HUES48 (cell line): ENCODE data around the gene CSGALNACT2.
"Not testable (repeated sequence)": the region's sequence is repeated elsewhere in the genome, so short reads cannot be mapped to it uniquely, and the experiment has no call there.

Experiments
- H3K27ac ChIP-seq: one replicate; pipeline ENCODE4 v1.7.0; 2013; ENCODE audit warnings: low read depth, low read length, inconsistent platforms
- H3K27me3 ChIP-seq: 2 replicates; pipeline ENCODE4 v1.6.1; 2013; ENCODE audit warnings: mild to moderate bottlenecking, low read length; ENCODE audit not compliant: control insufficient read depth, insufficient read depth
- H3K36me3 ChIP-seq: 2 replicates; pipeline ENCODE4 v1.6.1; 2013; ENCODE audit warnings: low read length; ENCODE audit not compliant: control insufficient read depth, insufficient read depth
- H3K4me1 ChIP-seq: 2 replicates; pipeline ENCODE4 v1.6.1; 2013; ENCODE audit warnings: mild to moderate bottlenecking, low read length; ENCODE audit not compliant: control insufficient read depth, insufficient read depth
- H3K4me3 ChIP-seq: 2 replicates; pipeline ENCODE4 v1.5.1; 2013; ENCODE audit warnings: mild to moderate bottlenecking, low read depth, low read length
- H3K9ac ChIP-seq: 2 replicates; pipeline ENCODE4 v1.6.1; 2013; ENCODE audit warnings: mild to moderate bottlenecking, low read depth, low read length, moderate library complexity
- H3K9me3 ChIP-seq: 2 replicates; pipeline ENCODE4 v1.6.1; 2013; ENCODE audit warnings: low read length; ENCODE audit not compliant: control insufficient read depth, insufficient read depth

The CSGALNACT2 gene

DNA sequence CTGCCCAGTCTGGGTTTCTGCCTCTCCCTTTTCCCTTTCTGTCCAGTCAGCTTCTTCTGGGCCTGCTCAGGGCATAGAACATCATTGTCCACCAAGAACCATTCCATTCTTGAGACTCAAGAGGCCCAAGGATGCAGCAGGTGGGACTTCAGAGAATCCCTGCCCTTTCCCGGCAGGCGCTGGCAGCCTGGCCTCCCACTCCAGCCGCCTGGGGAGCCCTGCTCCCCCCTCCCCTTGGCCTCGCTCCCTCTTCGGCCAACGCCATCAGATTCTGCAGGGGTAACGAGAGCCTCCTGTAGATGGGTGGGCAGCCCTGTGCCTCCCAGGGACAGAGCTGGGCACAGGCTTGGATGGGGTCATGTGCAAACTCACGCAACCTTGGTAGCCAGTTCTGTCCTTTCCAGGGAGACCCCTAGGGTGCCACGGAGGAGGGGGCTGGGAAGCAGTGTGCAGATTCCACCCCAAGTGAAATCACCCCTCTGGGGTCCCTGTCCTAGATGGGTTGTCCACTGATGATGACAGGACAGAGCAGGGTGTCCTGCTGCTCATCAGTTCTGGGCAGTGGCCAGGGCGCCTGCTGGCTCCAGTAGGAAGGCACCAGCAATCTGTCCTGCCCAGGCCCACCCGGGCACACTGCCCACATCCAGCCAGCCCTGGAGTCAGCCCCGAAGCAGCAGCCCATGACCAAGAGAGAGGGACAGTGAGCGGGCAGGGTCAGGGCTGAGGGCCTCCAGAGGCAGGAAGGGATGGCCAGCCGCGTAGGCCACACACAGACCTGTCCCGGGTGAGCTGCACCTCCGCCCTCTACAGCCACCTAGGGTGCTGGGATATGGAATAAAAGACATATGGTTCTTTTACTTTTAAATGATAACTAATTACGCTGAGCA lies 80.9 kb downstream of the CSGALNACT2 start:
- Histone ChIP-seq H3K9me3 (no peaks in the 10 kb centered on the region), H3K27ac (no peak overlapping the region), H3K4me3 (no peak overlapping the region), H3K27me3 (no peaks in the 10 kb centered on the region), H3K4me1 (peaks cover 2% of the 10 kb centered on the region; the same call in 1 of the 2 replicates), H3K36me3 (no peaks in the 10 kb centered on the region), H3K9ac (no peak overlapping the region)

DNA sequence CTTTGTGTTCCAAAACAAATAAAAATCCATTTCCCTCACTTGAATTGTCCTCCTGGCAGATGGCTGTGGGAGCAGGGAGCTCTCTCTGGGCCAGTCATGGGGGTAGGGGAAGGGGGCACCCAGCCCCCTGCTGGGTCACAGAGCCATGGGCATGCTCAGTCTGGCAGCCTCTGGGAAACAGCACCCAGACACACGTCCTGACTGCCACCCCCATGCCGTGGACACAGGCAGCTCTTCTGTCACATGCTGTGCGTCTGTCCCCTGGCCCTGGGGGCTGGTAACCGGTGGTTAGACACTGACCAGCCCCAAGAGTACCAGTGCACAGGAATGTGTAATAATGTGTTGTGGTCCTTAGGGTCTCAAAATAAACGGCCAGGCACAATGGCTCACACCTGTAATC lies 81.6 kb downstream of the CSGALNACT2 start:
- no peaks in the 10 kb centered on the region for H3K27me3 ChIP-seq
- no peak overlapping the region for H3K27ac ChIP-seq
- no peak overlapping the region for H3K9ac ChIP-seq
- peaks cover 2% of the 10 kb centered on the region; the same call in 1 of the 2 replicates for H3K4me1 ChIP-seq
- H3K9me3 ChIP-seq = no peaks in the 10 kb centered on the region
- H3K36me3 ChIP-seq = no peaks in the 10 kb centered on the region
- H3K4me3 ChIP-seq = no peak overlapping the region

DNA sequence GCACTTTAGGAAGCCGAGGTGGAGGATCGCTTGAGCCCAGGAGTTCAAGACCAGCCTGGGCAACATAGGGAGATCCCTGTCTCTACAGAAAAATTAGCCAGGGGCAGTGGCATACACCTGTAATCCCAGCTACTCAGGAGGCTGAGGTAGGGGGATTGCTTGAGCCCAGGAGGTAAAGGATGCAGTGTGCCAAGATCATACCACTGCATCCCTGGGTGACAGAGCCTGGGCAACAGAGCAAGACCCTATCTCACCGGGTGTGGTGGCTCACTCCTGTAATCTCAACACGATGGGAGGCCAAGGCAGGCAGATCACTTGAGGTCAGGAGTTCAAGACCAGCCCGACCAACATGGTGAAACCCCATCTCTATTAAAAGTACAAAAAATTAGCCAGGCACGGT lies 82.0 kb downstream of the CSGALNACT2 start:
- H3K9ac ChIP-seq, H3K27me3 ChIP-seq, H3K27ac ChIP-seq, H3K36me3 ChIP-seq, H3K4me3 ChIP-seq, H3K9me3 ChIP-seq, H3K4me1 ChIP-seq: not testable (repeated sequence)

DNA sequence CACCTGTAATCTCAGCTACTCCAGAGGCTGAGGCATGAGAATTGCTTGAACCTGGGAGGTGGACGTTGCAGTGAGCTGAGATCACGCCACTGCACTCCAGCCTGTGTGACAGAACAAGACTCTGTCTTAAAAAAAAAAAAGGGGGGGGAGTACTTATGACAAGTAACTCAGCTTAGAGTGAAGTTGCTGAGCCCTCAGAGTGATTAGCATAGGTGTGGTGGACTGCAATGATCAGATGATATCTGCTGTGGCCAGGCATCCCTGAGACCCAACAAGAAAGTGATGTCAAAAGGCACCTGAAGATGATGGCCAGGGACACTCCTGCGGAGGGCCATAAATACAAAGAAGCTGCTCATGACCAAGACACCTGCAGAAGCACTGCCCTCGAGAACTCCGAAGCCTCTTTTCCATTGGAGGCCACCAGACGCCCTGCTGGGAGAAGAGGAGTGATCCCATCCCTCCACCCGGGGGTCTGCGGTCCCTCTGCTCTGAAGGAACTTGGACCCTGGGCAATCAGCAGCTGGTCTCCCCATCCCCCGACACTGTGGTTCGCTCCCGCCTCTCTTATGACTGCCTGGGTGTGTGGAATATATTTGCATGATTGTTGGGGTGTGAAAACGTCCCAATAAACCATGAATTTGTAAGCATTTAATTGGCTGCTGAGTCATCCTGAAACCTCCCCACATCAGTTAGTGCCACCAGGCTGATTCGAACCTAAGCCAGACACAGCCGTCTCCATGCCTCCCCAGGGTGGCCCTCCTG lies 82.6 kb downstream of the CSGALNACT2 start:
- Histone ChIP-seq H3K4me3 (no peak overlapping the region), H3K4me1 (peaks cover 2% of the 10 kb centered on the region; the same call in 1 of the 2 replicates), H3K27me3 (no peaks in the 10 kb centered on the region), H3K36me3 (no peaks in the 10 kb centered on the region), H3K27ac (no peak overlapping the region), H3K9ac (no peak overlapping the region), H3K9me3 (no peaks in the 10 kb centered on the region)

DNA sequence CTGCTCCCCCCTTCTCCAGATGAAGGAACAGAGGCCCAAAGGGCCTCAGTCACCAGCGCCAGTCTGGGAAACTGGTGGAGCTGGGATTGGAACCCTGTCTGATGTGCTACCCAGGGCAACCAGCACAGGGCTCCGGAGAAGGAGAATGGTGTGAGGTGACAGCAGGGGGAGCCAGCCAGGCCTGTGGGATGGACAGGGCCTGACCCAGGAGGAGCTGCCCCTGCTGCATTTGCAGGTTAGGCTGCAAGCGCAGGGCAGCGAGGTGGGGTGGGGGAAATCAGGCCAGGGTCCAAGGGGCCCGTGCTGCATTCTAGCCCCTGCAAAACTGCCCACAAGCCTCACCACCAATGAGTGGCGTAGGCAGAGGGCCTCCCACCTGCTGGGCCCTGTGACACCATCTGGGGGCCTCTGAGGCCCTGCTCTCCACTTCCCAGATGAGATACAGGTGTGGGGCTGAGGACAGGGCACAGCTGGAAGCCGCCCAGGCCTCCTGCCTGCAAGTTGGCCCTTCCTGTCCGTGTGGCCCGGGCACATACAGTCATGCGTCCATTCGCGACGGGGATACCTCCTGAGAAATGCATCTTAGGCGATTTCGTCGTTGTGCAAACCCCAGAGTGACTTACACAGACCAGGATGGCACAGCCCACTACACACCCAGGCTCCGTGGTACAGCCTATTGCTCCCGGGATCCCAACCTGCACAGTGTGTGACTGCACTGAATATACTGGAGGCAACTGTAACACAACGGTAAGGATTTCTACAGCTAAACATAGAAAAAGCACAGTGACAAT lies 83.4 kb downstream of the CSGALNACT2 start:
- no peak overlapping the region for H3K9ac ChIP-seq
- no peaks in the 10 kb centered on the region; the same call in 1 of the 2 replicates for H3K4me1 ChIP-seq
- no peaks in the 10 kb centered on the region for H3K27me3 ChIP-seq
- H3K27ac ChIP-seq = no peak overlapping the region
- no peaks in the 10 kb centered on the region for H3K9me3 ChIP-seq
- H3K36me3 ChIP-seq = no peaks in the 10 kb centered on the region
- H3K4me3 ChIP-seq = no peak overlapping the region

DNA sequence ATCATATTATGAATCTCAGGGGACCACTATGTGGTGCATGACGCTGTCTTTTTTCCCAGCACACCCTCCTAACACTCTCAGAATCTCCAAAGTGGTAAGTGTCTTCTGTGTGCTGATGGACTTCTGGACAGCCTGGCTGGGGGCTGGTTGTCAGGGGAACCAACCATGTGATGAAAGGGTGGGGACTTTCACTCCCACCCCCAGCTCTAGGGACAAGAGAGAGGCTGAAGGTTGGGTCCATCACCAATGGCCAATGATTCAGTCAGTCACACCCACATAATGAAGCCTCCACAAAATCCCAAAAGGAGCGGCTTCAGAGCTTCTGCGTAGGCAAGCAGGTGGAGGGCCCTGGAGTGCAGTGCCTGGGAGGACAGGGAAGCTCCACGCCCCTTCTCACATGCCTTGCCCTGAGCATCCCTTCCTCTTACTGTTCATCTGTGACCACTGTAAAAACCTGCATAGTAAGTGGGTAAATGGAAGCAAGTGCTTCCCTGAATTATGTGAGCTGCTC lies 84.0 kb downstream of the CSGALNACT2 start:
- H3K27me3 ChIP-seq = peaks cover 6% of the 10 kb centered on the region
- no peak overlapping the region for H3K4me3 ChIP-seq
- H3K36me3 ChIP-seq = no peaks in the 10 kb centered on the region
- H3K9ac ChIP-seq = no peak overlapping the region
- H3K27ac ChIP-seq = no peak overlapping the region
- H3K4me1 ChIP-seq = no peaks in the 10 kb centered on the region; the same call in 1 of the 2 replicates
- no peaks in the 10 kb centered on the region for H3K9me3 ChIP-seq

DNA sequence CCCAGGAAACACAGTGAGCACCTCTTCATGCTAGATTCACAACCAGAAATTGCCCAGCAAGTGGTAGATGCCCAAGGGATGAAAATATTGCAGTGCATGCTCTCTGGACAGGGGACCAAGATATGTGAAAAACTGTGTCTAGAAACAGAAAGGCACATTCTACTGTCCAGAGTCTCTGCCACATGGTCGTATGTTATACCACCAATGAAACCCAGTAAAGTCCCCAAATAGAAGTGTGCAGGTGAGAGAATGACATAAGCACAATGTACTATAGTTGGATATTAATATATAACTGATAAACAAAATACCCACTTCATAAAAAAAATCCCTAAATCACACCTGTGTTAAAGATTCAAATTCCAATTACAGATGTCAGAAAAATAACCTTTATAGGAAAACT lies 84.8 kb downstream of the CSGALNACT2 start:
- H3K27ac ChIP-seq = no peak overlapping the region
- H3K36me3 ChIP-seq = no peaks in the 10 kb centered on the region
- H3K4me1 ChIP-seq = no peaks in the 10 kb centered on the region; the same call in 1 of the 2 replicates
- H3K9ac ChIP-seq = no peak overlapping the region
- H3K4me3 ChIP-seq = no peak overlapping the region
- H3K9me3 ChIP-seq = no peaks in the 10 kb centered on the region
- H3K27me3 ChIP-seq = peaks cover 14% of the 10 kb centered on the region

DNA sequence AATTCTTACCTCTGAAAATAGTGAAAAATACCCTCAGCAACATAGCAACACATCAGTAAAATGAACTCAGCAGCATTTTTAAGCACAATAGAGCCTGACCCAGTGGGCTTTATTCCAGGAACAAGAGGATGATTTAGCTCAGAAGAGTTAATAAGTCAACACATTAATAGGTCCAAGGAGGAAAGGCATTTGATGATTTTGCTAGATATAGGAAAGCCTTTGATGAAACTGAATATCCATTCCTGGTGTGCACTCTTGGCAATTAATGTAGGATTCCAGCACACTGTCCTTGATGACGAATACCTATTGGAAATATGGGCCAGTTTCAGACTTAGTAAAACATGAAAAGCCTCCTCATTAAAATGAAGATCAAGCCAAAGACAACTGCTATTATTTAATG lies 86.1 kb downstream of the CSGALNACT2 start:
- Histone ChIP-seq H3K4me1 (peaks cover 8% of the 10 kb centered on the region; the same call in 1 of the 2 replicates), H3K4me3 (no peak overlapping the region), H3K27me3 (peaks cover 27% of the 10 kb centered on the region), H3K9me3 (no peaks in the 10 kb centered on the region), H3K36me3 (no peaks in the 10 kb centered on the region), H3K9ac (no peak overlapping the region), H3K27ac (no peak overlapping the region)

DNA sequence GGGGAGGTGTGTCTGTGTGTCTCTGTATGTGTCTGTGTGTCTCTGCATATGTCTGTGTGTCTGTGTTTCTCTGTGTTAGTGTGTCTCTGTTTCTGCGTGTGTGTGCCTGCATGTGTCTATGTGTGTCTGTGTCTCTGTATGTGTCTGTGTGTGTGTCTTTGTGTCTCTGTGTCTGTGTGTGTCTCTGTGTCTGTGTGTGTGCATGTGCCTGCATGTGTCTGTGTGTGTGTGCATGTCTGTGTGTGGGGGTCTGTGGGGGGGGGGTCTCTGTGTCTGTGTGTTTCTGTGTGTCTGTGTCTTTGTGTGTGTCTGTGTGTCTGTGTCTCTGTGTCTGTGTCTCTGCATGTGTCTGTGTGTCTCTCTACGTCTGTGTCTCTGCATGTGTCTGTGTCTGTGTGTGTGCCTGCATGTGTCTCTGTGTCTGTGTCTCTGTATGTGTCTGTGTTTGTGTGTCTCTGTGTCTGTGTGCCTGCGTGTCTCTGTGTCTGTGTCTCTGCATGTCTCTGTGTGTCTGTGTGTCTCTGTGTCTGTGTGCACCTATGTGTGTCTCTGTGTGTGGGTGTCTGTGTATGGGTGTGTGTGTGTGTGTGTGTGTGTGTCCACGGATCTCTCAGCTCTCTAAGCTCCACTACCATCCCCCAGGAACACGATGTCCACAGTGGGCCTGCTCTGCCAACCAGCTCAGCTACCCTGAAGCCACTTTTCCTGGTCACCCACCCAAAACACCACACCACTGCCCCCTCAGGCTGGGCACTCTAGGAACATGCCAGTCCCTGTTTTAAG lies 87.0 kb downstream of the CSGALNACT2 start:
- no peak overlapping the region for H3K9ac ChIP-seq
- peaks cover 8% of the 10 kb centered on the region; the same call in 1 of the 2 replicates for H3K4me1 ChIP-seq
- peaks cover 35% of the 10 kb centered on the region for H3K27me3 ChIP-seq

DNA sequence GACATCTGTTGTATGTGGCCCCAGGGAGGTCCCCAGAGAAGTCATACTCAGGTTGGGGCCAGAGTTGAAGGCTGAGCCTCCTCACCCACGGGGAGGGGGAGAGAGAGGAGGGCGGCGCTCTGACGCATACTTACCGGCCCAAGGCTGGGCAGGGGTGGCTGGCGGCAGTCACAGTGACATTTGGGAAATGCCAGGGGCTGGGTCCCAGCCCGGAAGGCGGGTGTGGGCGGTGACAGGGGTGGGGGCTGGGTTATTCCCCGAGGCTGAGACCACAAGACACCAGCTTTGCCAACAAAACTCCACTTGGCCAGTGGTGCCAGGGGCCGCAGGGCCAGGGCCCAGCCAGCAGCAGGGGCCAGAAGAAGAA lies 87.5 kb downstream of the CSGALNACT2 start:
- Histone ChIP-seq H3K4me1 (peaks cover 8% of the 10 kb centered on the region; the same call in 1 of the 2 replicates), H3K27ac (no peak overlapping the region), H3K36me3 (no peaks in the 10 kb centered on the region), H3K9ac (no peak overlapping the region), H3K27me3 (peaks cover 41% of the 10 kb centered on the region), H3K9me3 (no peaks in the 10 kb centered on the region), H3K4me3 (no peak overlapping the region)

More for the DNA sequence above, 87.0 kb downstream of the CSGALNACT2 start:
- Histone ChIP-seq H3K9me3 (no peaks in the 10 kb centered on the region), H3K4me3 (no peak overlapping the region), H3K27ac (no peak overlapping the region), H3K36me3 (no peaks in the 10 kb centered on the region)
